Stimulated activated CD4-positive, alpha-beta T cell treated with anti-CD3 and anti-CD28 coated beads, Interleukin-1b, Interleukin-23, amount 100 ng/mL, for 24 hours (primary cell): Measurements from ENCODE around the gene DENND10.
"Not testable (repeated sequence)": the region's sequence is repeated elsewhere in the genome, so short reads cannot be mapped to it uniquely, and the experiment has no call there.

Experiments used
- DNase-seq, 4 experiments: peaks; one replicate each; pipeline ENCODE4 v3.0.0-alpha.2; 2020; ENCODE audit warnings: low read depth in 4 of 4, low spot score in 1 of 4

The DENND10 gene

GRCh38 chr10:119103903-119104653 lies at the start of gene DENND10:
DENND10 (plus strand) TSS chr10:119104113; CDS start chr10:119104143, 30 bp downstream.
- DNase-seq, result peak; percentile 50 to 72 (median 68)

- DNase-seq, result no peak
Measured at GRCh38 chr10:119055472-119055871, 48.4 kb upstream of the DENND10 start.

GRCh38 chr10:119058010-119058409 lies 45.9 kb upstream of the DENND10 start:
- DNase-seq, result no peak

- no peak for DNase-seq
Measured at GRCh38 chr10:119059557-119059956, 44.4 kb upstream of the DENND10 start.

GRCh38 chr10:119060107-119060506 lies 43.8 kb upstream of the DENND10 start:
- no peak for DNase-seq

GRCh38 chr10:119061352-119061751 lies 42.6 kb upstream of the DENND10 start:
- no peak for DNase-seq

- no peak for DNase-seq
Measured at GRCh38 chr10:119061926-119062325, 42.0 kb upstream of the DENND10 start.

GRCh38 chr10:119070395-119071165 lies 33.3 kb upstream of the DENND10 start:
- DNase-seq, result no peak

- DNase-seq, result no peak
Measured at GRCh38 chr10:119073584-119073983, 30.3 kb upstream of the DENND10 start.

GRCh38 chr10:119078422-119079179 lies 25.3 kb upstream of the DENND10 start:
- DNase-seq, result no peak

- DNase-seq, result peak in 3 of 4 experiments; percentile 24 to 57 (median 44)
Measured at GRCh38 chr10:119079599-119080520, 24.1 kb upstream of the DENND10 start.

GRCh38 chr10:119080521-119081259 lies 23.2 kb upstream of the DENND10 start, which contains the start of gene EIF3A:
EIF3A (minus strand) TSS chr10:119080817; CDS start chr10:119080676, 141 bp downstream.
- peak; percentile 72 to 88 (median 82) for DNase-seq

GRCh38 chr10:119084896-119085295 lies 19.0 kb upstream of the DENND10 start:
- no peak for DNase-seq

GRCh38 chr10:119087271-119087882 lies 16.5 kb upstream of the DENND10 start:
- no peak for DNase-seq

GRCh38 chr10:119090026-119090795 lies 13.7 kb upstream of the DENND10 start:
- peak in 1 of 4 experiments; percentile 16 for DNase-seq

- DNase-seq, result no peak
Measured at GRCh38 chr10:119090968-119091367, 12.9 kb upstream of the DENND10 start.

GRCh38 chr10:119095640-119096039 lies 8.3 kb upstream of the DENND10 start:
- DNase-seq, result no peak

- DNase-seq, result not testable (repeated sequence)
Measured at GRCh38 chr10:119096641-119097415, 7.1 kb upstream of the DENND10 start.
